Measurements from ENCODE around the gene CCND1. TPM values are rescaled to one million over a fixed set of nuclear protein-coding genes. Genes with fewer than 3 reads are reported as not detected.

Gene CCND1
- polyA plus RNA-seq, 1 experiment = 249 TPM

DNA sequence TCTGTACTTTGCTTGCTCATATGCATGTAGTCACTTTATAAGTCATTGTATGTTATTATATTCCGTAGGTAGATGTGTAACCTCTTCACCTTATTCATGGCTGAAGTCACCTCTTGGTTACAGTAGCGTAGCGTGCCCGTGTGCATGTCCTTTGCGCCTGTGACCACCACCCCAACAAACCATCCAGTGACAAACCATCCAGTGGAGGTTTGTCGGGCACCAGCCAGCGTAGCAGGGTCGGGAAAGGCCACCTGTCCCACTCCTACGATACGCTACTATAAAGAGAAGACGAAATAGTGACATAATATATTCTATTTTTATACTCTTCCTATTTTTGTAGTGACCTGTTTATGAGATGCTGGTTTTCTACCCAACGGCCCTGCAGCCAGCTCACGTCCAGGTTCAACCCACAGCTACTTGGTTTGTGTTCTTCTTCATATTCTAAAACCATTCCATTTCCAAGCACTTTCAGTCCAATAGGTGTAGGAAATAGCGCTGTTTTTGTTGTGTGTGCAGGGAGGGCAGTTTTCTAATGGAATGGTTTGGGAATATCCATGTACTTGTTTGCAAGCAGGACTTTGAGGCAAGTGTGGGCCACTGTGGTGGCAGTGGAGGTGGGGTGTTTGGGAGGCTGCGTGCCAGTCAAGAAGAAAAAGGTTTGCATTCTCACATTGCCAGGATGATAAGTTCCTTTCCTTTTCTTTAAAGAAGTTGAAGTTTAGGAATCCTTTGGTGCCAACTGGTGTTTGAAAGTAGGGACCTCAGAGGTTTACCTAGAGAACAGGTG, 11.1 kb downstream of the CCND1 start:
- CTCF ChIA-PET = no interaction called here
- no peak overlapping the region for H3K4me3 ChIP-seq (ENCODE audit: low read depth, low read length)
- TF ChIP-seq, protein P1, sequence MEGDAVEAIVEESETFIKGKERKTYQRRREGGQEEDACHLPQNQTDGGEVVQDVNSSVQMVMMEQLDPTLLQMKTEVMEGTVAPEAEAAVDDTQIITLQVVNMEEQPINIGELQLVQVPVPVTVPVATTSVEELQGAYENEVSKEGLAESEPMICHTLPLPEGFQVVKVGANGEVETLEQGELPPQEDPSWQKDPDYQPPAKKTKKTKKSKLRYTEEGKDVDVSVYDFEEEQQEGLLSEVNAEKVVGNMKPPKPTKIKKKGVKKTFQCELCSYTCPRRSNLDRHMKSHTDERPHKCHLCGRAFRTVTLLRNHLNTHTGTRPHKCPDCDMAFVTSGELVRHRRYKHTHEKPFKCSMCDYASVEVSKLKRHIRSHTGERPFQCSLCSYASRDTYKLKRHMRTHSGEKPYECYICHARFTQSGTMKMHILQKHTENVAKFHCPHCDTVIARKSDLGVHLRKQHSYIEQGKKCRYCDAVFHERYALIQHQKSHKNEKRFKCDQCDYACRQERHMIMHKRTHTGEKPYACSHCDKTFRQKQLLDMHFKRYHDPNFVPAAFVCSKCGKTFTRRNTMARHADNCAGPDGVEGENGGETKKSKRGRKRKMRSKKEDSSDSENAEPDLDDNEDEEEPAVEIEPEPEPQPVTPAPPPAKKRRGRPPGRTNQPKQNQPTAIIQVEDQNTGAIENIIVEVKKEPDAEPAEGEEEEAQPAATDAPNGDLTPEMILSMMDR (IDR thresholded peaks at IDR 0.05; ENCODE audit: low read depth, low read length) = no peak
- POLR2A ChIA-PET = no interaction called here
- H3K27me3 ChIP-seq (ENCODE audit: control insufficient read depth, insufficient read depth, low read length) = no peaks in the 10 kb centered on the region
- H3K9me3 ChIP-seq (ENCODE audit: control insufficient read depth, insufficient read depth, low read length) = peaks cover 3% of the 10 kb centered on the region; the same call in 1 of the 2 replicates
- no peak for DNase-seq (ENCODE audit: low read depth, low spot score)
- no peak overlapping the region for H3K27ac ChIP-seq (ENCODE audit: low read depth, low read length)

DNA sequence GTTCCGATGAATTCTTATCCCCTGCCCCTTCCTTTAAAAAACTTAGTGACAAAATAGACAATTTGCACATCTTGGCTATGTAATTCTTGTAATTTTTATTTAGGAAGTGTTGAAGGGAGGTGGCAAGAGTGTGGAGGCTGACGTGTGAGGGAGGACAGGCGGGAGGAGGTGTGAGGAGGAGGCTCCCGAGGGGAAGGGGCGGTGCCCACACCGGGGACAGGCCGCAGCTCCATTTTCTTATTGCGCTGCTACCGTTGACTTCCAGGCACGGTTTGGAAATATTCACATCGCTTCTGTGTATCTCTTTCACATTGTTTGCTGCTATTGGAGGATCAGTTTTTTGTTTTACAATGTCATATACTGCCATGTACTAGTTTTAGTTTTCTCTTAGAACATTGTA, 12.0 kb downstream of the CCND1 start:
- Histone ChIP-seq H3K9me3 (ENCODE audit: control insufficient read depth, insufficient read depth, low read length) (peaks cover 3% of the 10 kb centered on the region; the same call in 1 of the 2 replicates), H3K4me3 (ENCODE audit: low read depth, low read length) (no peak overlapping the region), H3K27ac (ENCODE audit: low read depth, low read length) (no peak overlapping the region), H3K27me3 (ENCODE audit: control insufficient read depth, insufficient read depth, low read length) (no peaks in the 10 kb centered on the region)
- TF ChIP-seq, protein P1 (IDR thresholded peaks at IDR 0.05; ENCODE audit: low read depth, low read length) = no peak
- POLR2A ChIA-PET = interaction anchor here (0.7 to 1.8 kb wide), 2 partner anchors 9 to 14 kb away, joined by 4 read pairs; no protein-coding TSS in a partner anchor
- CTCF ChIA-PET = no interaction called here
- no peak for DNase-seq (ENCODE audit: low read depth, low spot score)

DNA sequence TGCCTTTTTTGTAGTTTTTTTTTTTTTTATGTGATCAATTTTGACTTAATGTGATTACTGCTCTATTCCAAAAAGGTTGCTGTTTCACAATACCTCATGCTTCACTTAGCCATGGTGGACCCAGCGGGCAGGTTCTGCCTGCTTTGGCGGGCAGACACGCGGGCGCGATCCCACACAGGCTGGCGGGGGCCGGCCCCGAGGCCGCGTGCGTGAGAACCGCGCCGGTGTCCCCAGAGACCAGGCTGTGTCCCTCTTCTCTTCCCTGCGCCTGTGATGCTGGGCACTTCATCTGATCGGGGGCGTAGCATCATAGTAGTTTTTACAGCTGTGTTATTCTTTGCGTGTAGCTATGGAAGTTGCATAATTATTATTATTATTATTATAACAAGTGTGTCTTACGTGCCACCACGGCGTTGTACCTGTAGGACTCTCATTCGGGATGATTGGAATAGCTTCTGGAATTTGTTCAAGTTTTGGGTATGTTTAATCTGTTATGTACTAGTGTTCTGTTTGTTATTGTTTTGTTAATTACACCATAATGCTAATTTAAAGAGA, 12.5 kb downstream of the CCND1 start:
- ChIA-PET POLR2A (interaction anchor here (0.7 to 1.8 kb wide), 2 partner anchors 9 to 14 kb away, joined by 4 read pairs; no protein-coding TSS in a partner anchor), CTCF (no interaction called here)
- peaks cover 3% of the 10 kb centered on the region; the same call in 1 of the 2 replicates for H3K9me3 ChIP-seq (ENCODE audit: control insufficient read depth, insufficient read depth, low read length)
- no peak for DNase-seq (ENCODE audit: low read depth, low spot score)
- H3K27me3 ChIP-seq (ENCODE audit: control insufficient read depth, insufficient read depth, low read length) = no peaks in the 10 kb centered on the region
- TF ChIP-seq, protein P1 (IDR thresholded peaks at IDR 0.05; ENCODE audit: low read depth, low read length) = no peak
- H3K27ac ChIP-seq (ENCODE audit: low read depth, low read length) = no peak overlapping the region
- no peak overlapping the region for H3K4me3 ChIP-seq (ENCODE audit: low read depth, low read length)

DNA sequence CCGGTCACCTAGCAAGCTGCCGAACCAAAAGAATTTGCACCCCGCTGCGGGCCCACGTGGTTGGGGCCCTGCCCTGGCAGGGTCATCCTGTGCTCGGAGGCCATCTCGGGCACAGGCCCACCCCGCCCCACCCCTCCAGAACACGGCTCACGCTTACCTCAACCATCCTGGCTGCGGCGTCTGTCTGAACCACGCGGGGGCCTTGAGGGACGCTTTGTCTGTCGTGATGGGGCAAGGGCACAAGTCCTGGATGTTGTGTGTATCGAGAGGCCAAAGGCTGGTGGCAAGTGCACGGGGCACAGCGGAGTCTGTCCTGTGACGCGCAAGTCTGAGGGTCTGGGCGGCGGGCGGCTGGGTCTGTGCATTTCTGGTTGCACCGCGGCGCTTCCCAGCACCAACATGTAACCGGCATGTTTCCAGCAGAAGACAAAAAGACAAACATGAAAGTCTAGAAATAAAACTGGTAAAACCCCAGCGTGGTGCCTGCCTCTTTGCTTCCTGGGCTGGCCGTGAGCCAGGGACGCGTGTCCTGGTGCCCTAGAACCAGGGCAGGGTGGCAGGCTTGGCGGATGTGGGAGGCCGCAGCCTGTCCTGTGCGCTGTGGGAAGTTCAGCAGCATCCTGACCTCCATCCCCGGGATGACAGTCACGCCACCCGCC, 13.2 kb downstream of the CCND1 start:
- Histone ChIP-seq H3K27ac (ENCODE audit: low read depth, low read length) (peak overlapping the region; percentile 21), H3K4me3 (ENCODE audit: low read depth, low read length) (no peak overlapping the region), H3K27me3 (ENCODE audit: control insufficient read depth, insufficient read depth, low read length) (no peaks in the 10 kb centered on the region), H3K9me3 (ENCODE audit: control insufficient read depth, insufficient read depth, low read length) (peaks cover 3% of the 10 kb centered on the region; the same call in 1 of the 2 replicates)
- POLR2A ChIA-PET = interaction anchor here (1.4 to 1.8 kb wide), 2 partner anchors 10 to 553 kb away, joined by 4 read pairs; no protein-coding TSS in a partner anchor
- DNase-seq (ENCODE audit: low read depth, low spot score) = no peak
- TF ChIP-seq, protein P1 (IDR thresholded peaks at IDR 0.05; ENCODE audit: low read depth, low read length) = no peak
- CTCF ChIA-PET = no interaction called here
